ENCODE measurements around the gene RGL2. TPM values are rescaled to one million over a fixed set of nuclear protein-coding genes. Genes with fewer than 3 reads are reported as not detected.
A peak's percentile ranks its signal among the peaks of the same experiment; 100 is the strongest.
"Not testable (repeated sequence)": the region's sequence is repeated elsewhere in the genome, so short reads cannot be mapped to it uniquely, and the experiment has no call there.

Gene RGL2
- total and polyA plus RNA-seq, 2 experiments from 2014 or later = 63.3 to 82.1 TPM

DNA sequence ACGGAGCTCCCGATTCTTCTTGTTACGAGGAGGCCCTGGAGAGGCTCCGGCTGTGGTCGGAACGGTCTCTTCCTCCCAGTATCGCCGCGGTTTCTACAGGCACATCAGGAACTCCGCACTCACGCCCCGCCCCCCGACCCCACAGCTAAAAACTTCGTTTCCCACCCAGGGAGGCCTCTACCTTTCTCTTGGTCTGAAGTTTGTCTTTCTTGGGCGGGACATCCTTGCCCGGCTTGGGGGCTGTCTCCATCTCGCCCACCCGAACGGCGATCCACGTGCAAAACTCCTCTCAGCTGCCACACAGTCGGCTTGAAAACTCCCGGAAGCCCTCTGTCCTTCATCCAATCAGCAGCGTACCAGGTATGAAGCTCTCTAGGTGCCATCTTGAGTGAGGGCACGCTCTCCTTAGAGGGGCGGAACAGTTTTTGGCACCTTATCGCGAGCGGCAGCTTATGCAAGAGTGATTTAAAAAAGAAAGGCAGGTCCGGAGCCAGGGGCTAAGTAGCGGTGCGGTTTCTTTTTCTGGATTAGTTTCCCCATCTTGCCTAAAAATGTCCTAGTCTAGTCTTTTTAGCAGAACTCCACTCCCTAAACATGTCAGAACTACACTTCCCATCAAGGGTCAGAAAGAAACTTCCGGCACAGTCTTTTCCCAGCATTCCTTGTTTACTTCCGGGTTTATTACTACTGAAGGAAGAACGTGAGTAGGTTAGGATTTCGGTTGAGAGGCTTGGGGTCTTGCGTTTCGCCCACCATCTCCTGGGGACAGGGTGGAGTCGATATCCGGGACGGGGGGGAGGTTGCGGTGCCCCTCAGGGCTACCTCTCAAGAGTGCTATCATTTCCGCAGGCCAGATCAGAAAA lies 9.6 kb downstream of the RGL2 start, which contains the start of the genes PFDN6 and WDR46:
TSS of gene PFDN6 (plus strand) at position 681 of the 863 bp plus-strand sequence. CDS start 256 bp downstream, outside the sequence.
TSS of gene WDR46 (minus strand) at position 319 of the 863 bp plus-strand sequence. CDS start at position 250, 69 bp downstream.
- H3K4me3 ChIP-seq = peak within 1 kb of the TSS; percentile 26
- TF ChIP-seq, protein P1, sequence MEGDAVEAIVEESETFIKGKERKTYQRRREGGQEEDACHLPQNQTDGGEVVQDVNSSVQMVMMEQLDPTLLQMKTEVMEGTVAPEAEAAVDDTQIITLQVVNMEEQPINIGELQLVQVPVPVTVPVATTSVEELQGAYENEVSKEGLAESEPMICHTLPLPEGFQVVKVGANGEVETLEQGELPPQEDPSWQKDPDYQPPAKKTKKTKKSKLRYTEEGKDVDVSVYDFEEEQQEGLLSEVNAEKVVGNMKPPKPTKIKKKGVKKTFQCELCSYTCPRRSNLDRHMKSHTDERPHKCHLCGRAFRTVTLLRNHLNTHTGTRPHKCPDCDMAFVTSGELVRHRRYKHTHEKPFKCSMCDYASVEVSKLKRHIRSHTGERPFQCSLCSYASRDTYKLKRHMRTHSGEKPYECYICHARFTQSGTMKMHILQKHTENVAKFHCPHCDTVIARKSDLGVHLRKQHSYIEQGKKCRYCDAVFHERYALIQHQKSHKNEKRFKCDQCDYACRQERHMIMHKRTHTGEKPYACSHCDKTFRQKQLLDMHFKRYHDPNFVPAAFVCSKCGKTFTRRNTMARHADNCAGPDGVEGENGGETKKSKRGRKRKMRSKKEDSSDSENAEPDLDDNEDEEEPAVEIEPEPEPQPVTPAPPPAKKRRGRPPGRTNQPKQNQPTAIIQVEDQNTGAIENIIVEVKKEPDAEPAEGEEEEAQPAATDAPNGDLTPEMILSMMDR (IDR thresholded peaks at IDR 0.05; ENCODE audit: poor library complexity) = no peak
- TF ChIP-seq EZH2 (IDR thresholded peaks at IDR 0.05; ENCODE audit: borderline replicate concordance) (no peak), EZH2phosphoT487 (IDR thresholded peaks at IDR 0.05; ENCODE audit: low read depth, severe bottlenecking, unreplicated experiment) (no peak)
- H3K36me3 ChIP-seq (replicated peaks; ENCODE audit: insufficient read depth, low read depth) = no peaks in the 10 kb centered on the region
- H3K27ac ChIP-seq = peak within 1 kb of the TSS; percentile 54
- peak; percentile 87 for DNase-seq (ENCODE audit: low spot score)
- no peaks in the 10 kb centered on the region for H4K20me1 ChIP-seq (ENCODE audit: insufficient read depth, poor library complexity, severe bottlenecking)
- H3K4me1 ChIP-seq (ENCODE audit: insufficient read depth) = peaks cover 13% of the 10 kb centered on the region
- WGBS (ENCODE audit: low lambda C conversion rate, missing lambda C conversion rate) = 1% methylated on average over 42 of the region's 43 CpGs
- H3K4me2 ChIP-seq = peak within 1 kb of the TSS; percentile 88
- no peaks in the 10 kb centered on the region for H3K9me2 ChIP-seq (replicated peaks; ENCODE audit: insufficient read depth)
- no peaks in the 10 kb centered on the region for H3K9me3 ChIP-seq (ENCODE audit: low read depth)
- peak within 1 kb of the TSS; percentile 34 for H2AFZ ChIP-seq
- peaks cover 29% of the 10 kb centered on the region for H3K79me2 ChIP-seq
- H3K27me3 ChIP-seq = no peaks in the 10 kb centered on the region

- Histone ChIP-seq H3K27ac (no peak overlapping the region), H3K27me3 (no peaks in the 10 kb centered on the region), H3K36me3 (replicated peaks; ENCODE audit: insufficient read depth, low read depth) (no peaks in the 10 kb centered on the region), H2AFZ (peak overlapping the region; percentile 34), H3K79me2 (peaks cover 29% of the 10 kb centered on the region), H4K20me1 (ENCODE audit: insufficient read depth, poor library complexity, severe bottlenecking) (no peaks in the 10 kb centered on the region), H3K9me3 (ENCODE audit: low read depth) (no peaks in the 10 kb centered on the region), H3K9me2 (replicated peaks; ENCODE audit: insufficient read depth) (no peaks in the 10 kb centered on the region), H3K4me2 (peak overlapping the region; percentile 88), H3K4me3 (peak overlapping the region; percentile 26), H3K4me1 (ENCODE audit: insufficient read depth) (peaks cover 13% of the 10 kb centered on the region)
- 26% methylated on average over 19 of the region's 21 CpGs for WGBS (ENCODE audit: low lambda C conversion rate, missing lambda C conversion rate)
- no peak for DNase-seq (ENCODE audit: low spot score)
- TF ChIP-seq EZH2 (IDR thresholded peaks at IDR 0.05; ENCODE audit: borderline replicate concordance) (no peak), EZH2phosphoT487 (IDR thresholded peaks at IDR 0.05; ENCODE audit: low read depth, severe bottlenecking, unreplicated experiment) (no peak)
- TF ChIP-seq, protein P1 (IDR thresholded peaks at IDR 0.05; ENCODE audit: poor library complexity) = no peak
Observed at GRCh38 chr6:33288141-33288920, 10.4 kb downstream of the RGL2 start.

DNA sequence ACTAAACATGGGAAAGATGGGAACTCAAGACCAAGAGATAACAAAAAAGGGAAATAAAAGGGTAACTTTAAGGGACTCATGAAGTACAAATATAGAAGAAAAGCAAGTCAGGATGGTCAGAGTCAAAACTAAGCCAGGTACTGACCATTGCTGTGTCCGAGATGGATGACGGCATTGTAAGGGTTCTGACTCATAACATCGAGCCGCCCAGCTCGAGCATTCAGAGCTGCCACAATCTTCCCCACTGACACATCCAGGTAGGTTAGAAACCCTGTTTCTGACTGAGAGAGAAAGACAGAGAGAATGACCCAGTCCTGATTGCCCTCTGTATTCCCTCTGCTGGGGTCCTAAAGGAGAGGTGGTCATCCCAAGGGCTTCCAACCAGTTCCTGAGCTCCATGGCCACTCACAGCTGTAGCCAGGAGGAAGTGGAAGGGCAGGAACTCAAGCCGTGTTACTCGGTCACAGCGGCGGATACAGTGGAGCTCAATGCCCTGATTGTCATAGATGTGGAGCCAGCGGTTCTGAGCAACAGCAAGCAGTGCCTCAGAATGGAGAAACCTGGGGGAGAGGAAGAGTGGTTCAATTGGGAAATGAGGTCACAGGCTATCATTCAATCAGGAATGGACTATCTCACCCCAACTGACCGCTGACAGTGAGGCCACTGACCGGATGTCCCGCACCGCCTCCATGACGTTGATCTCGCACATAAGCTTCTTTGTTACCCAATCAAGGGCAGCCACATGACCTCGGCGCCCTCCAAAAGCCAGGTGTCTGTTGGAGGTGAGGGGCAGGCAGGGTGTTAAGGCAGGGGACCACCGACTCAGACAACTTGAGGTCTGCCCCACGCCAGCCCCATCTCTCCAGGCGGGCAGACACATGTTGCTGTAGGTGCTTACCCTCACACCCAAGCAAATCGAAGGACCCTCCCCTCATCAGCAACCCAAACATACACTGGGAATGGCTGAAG lies 11.5 kb downstream of the RGL2 start:
- H3K79me2 ChIP-seq = peaks cover 29% of the 10 kb centered on the region
- no peak overlapping the region for H2AFZ ChIP-seq
- no peaks in the 10 kb centered on the region for H3K27me3 ChIP-seq
- H3K36me3 ChIP-seq (replicated peaks; ENCODE audit: insufficient read depth, low read depth) = no peaks in the 10 kb centered on the region
- H3K27ac ChIP-seq = no peak overlapping the region
- no peaks in the 10 kb centered on the region for H3K9me3 ChIP-seq (ENCODE audit: low read depth)
- H3K4me1 ChIP-seq (ENCODE audit: insufficient read depth) = peaks cover 13% of the 10 kb centered on the region
- H3K4me3 ChIP-seq = no peak overlapping the region
- H3K4me2 ChIP-seq = no peak overlapping the region
- DNase-seq (ENCODE audit: low spot score) = no peak
- 97% methylated on average over 22 of the region's 22 CpGs for WGBS (ENCODE audit: low lambda C conversion rate, missing lambda C conversion rate)
- no peaks in the 10 kb centered on the region for H4K20me1 ChIP-seq (ENCODE audit: insufficient read depth, poor library complexity, severe bottlenecking)
- H3K9me2 ChIP-seq (replicated peaks; ENCODE audit: insufficient read depth) = no peaks in the 10 kb centered on the region
- TF ChIP-seq EZH2phosphoT487 (IDR thresholded peaks at IDR 0.05; ENCODE audit: low read depth, severe bottlenecking, unreplicated experiment) = no peak
- no peak for TF ChIP-seq EZH2 (IDR thresholded peaks at IDR 0.05; ENCODE audit: borderline replicate concordance)
- TF ChIP-seq, protein P1 (IDR thresholded peaks at IDR 0.05; ENCODE audit: poor library complexity) = no peak

DNA sequence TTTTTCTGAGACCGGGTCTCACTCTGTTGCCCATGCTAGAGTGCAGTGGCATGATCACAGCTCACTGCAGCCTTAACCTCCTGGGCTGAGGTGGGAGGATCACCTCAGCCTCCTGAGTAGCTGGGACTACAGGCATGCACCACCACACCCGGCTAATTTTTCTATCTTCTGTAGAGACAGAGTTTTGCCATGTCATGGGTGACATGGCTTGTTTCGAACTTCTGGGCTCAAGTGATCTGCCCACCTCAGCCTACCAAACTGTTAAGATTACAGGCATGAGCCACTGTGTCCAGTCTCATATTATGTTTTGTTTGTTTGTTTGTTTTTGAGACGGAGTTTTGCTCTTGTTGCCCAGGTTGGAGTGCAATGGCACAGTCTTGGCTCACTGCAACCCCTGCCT lies 13.5 kb downstream of the RGL2 start:
- not testable (repeated sequence) for H3K9me3 ChIP-seq (ENCODE audit: low read depth); DNase-seq (ENCODE audit: low spot score); H3K4me2 ChIP-seq; H4K20me1 ChIP-seq (ENCODE audit: insufficient read depth, poor library complexity, severe bottlenecking); H2AFZ ChIP-seq; H3K4me3 ChIP-seq; H3K4me1 ChIP-seq (ENCODE audit: insufficient read depth); H3K9me2 ChIP-seq (replicated peaks; ENCODE audit: insufficient read depth); H3K36me3 ChIP-seq (replicated peaks; ENCODE audit: insufficient read depth, low read depth); H3K27me3 ChIP-seq; H3K27ac ChIP-seq
- H3K79me2 ChIP-seq = peaks cover 18% of the 10 kb centered on the region
- 97% methylated on average over 4 of the region's 4 CpGs for WGBS (ENCODE audit: low lambda C conversion rate, missing lambda C conversion rate)
